NCI-H1092 (cell line): ENCODE results near the gene TMC4.
"Not testable (repeated sequence)": the region's sequence is repeated elsewhere in the genome, so short reads cannot be mapped to it uniquely, and the experiment has no call there.

Experiments used
- DNase-seq: peaks from one replicate; lab custom pipeline; 2025; lab: John Stamatoyannopoulos, UW

TMC4 gene

DNA sequence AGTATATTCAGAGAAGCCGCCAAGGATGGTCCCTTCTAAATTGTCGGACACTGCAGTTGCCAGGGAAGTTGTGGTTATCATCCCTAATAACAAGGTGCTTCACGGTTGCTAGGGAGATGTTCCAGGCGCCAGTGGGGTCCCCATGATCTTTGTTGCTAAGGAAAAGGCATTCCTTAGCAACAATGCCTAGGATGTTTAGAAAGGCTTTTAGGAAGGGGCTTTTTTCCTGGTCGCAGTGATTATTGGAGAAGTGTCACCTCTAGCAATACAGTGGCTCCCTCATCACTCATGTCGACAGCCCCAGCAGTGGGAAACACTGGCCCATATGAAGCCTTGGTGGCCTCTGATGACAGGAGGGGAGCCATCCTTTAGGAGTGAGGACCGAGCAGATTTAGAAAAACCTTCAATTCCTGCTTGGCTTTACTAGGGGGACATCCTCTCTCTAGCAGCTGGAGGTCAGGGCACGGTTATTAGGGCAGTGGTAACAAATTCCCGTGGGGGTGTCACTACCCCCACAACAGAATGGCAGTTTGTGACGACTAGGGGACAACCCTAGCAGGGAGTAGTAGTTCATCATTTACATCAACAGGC lies 6.4 kb upstream of the TMC4 start:
- DNase-seq, result no peak

DNA sequence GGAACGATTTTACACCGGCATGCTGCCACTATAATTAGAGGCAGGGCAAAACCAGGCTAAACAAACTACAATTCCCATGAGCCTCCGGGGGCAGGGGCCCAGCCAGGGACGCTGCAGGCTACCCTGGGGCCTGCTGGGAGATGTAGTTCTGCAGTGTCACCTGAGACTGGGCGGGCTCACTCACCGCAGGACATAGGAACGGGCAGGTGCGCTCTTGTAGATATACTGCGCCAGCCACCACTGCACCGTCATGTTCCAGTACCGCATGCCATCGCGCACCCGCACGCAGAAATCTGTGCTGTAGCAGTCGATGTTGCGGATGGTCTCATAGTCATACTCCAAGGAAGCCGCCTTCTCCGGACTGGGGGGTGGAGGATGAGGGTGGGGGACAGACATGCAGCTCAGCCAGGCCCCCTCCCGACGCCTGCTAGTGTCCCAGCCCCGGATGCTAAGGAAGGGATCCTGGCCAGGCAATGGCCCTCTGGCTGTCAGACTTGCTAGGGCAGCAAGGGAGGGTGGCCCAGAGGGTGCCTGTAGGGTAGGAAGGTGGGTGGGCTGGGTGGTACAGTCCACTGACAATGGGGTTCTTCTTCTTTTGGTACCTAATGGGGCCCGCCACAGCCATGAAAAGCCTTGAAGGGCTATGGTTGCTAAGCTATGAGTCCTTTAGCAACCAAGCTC lies 5.8 kb upstream of the TMC4 start:
- no peak for DNase-seq

- DNase-seq, result no peak
Observed at GRCh38 chr19:54173951-54174834, 1.2 kb upstream of the TMC4 start.

DNA sequence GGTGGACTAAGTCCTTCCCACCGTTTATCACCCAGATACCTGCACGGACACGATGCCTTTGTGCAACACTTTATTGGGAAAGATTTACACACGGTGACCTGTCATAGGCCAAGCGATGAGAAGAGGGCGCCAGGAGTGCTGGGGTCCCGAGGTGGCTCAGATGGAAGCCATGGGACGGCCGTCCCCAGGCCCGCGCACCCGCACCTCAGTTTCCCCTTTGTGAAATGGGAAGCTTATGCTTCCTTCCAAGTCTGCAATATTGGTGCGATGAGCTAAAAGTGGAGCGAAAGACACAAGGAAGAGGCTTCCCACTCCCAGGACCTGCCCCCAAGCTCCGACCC lies 369 bp upstream of the TMC4 start:
- DNase-seq, result no peak

DNA sequence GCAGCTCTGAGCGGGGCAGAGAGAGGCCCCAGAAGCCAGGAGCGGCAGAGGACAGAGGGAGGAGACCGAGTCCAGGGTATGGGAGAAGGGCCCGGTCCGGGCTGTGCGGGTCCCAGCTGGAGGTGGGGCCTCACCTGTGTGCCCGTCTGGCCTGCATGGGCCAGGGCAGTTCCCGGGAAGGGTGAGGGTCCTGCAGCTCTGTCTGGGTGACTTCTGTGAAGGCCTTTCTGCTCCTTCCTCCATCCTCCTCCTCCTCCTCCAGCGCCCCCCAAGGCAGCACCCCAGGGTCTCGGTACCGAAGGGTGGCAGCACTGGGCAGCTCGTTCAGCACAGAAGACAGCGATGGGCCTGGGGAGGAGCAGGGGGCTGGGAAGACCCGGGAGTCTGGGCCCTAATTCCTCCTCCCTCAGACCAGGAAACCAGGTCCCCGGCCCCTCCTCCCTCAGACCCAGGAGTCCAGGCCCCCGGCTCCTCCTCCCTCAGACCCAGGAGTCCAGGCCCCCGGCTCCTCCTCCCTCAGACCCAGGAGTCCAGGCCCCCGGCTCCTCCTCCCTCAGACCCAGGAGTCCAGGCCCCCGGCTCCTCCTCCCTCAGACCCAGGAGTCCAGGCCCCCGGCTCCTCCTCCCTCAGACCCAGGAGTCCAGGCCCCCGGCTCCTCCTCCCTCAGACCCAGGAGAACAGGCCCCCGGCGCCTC lies 1.1 kb downstream of the TMC4 start:
- not testable (repeated sequence) for DNase-seq

DNA sequence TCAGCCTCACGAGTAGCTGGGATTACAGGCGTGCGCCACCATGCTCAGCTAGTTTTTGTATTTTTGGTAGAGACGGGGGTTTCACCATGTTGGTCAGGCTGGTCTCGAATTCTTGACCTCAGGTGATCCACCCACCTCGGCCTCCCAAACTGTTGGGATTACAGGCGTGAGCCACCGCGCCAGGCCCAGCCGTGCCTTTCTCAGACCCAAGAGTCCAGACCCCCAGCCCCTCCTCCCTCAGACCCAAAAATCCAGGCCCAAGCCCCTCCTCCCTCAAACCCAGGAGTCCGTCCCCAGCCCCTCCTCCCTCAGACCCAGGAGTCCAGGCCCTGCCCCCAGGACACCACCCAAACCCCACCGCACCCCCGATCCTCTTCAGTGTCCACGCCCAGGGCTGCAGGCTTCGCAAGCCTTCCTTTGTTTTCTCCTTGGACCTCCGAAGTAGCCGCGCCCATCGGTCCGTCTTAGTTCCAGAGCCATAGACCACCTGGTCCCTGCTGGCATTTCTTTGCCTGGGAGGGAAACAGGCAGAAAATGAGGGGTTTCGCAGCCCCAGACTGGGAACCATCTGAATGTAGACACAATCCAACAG lies 3.7 kb downstream of the TMC4 start:
- DNase-seq, result no peak

DNA sequence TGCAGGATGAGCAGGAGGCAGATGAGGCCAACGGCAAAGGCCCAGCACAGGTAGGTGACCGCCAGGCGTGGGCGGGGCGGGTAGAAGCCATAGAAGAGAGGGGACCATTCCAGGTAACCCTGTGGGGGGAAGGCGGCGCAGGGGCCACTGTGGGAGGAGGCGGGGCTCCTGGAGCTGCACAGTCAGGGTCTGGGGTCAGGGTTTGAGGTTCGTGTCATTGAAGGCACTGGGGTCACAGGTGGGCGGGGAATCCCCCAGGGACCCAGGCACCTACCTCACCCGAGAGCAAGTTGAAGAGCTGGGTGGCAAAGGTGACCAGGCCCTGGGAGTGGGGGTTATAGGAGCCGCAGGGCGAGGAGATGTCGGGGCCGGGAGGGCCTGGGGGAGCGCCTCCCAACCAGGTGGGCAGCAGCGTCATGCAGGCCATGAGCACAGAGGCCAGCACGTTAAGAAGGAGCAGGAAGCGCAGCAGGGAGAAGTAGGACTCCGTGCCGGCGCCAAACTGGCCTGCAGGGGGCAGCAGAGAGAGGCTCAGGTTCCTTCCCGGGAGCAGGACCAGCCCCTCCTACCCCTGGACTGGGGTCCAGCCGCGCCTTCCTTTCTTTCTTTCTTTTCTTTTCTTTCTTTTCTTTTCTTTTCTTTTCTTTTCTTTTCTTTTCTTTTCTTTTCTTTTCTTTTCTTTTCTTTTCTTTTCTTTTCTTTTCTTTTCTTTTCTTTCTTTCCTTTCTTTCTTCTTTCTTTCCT lies 4.6 kb downstream of the TMC4 start:
- DNase-seq, result peak; percentile 74

DNA sequence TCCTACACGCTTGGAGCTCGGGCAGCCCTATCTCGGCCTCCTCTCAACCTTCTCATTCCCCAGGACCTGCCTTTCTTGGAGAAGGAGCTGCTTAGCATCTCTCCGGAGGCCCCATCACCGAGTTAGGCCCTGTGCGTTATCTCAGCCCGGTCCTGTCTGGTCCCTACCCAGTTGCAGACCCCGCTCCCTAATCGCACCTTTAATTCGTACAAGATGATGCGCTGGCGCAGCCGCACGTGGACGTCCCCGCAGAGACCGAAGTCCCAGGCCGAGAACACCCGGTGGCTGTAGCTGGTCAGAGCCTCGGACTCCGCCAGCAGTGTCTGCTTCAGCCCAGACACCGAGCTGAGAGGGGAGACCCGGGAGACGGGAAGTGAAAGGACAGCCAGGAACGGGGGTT lies 7.7 kb downstream of the TMC4 start:
- no peak for DNase-seq

- DNase-seq, result no peak
Observed at GRCh38 chr19:54164369-54165068, 8.4 kb downstream of the TMC4 start.

DNA sequence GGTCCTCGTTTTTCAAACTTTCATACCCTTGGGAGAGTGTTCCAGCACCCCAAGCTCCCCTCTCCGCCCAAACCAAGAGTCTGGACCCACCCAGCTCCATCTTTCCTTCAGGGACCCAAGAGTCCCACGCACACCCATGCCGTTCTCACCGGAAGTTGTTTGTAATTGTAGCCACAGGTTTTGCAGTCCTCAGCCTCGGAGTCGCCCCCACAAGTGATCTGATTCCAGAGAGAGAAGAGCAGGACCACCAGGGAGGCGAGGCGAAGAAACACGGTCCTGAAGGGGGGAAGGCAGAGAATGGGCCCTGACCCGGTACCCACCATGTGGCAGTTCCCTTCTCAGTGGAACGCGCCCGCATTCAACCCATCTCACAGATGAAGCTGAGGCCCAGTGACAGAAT lies 10.1 kb downstream of the TMC4 start:
- DNase-seq, result no peak

- DNase-seq, result no peak
Observed at GRCh38 chr19:54162241-54162805, 10.6 kb downstream of the TMC4 start.

DNA sequence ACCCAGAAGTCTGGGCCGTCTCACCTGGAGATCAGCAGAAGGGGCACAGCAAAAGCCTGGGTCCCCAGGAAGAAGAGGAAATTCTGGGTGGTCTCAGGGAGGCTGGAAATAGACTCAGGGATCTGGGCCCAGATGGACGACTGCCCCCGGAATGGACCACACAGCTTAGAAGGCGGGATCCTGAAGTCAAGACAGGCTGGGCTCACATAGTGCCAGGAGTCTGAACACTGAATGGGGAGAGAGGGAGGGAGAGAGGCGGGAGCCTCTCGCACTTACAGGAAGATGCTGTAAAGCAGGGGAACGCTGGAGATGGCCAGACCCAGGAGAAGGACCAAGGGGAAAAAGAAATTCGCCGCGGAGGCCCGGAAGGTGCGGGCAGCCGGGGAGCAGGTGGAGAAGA lies 12.1 kb downstream of the TMC4 start:
- DNase-seq, result no peak

DNA sequence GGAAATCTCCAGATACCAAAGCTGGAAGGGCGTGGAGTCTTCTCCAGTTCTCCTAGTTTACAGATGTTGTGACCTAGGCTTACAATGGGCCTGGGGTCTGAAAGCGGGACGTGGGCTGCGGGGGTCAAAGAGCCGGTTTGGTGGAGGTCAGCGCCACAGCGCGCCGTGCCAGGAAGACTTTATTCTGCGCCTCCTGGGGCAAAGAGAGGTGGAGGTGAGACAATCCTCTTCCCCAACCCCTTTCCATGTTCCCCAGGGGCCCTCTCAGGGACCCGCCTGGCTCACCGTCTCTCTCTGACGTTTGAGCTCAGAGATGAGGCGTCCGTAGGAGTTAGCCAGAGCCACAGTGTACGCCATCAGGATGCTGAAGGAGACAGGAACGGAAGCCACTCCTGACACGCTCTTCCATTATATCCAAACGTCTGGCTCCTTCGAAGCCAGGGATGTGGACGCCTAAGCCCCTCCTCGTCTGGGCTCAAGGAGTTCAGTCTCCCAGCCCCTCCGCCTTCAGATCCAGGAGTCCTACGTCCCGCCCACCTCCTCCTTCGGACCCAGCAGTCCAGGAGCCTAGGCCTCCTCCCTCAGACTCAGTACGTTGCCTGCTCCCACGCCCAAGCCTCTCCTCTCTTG lies 12.7 kb downstream of the TMC4 start:
- DNase-seq, result no peak

- DNase-seq, result peak; percentile 98
Observed at GRCh38 chr19:54159352-54160181, 13.4 kb downstream of the TMC4 start, which contains the start of gene LENG1. LENG1 (minus strand) TSS chr19:54159721; CDS start chr19:54159695, 26 bp downstream.

DNA sequence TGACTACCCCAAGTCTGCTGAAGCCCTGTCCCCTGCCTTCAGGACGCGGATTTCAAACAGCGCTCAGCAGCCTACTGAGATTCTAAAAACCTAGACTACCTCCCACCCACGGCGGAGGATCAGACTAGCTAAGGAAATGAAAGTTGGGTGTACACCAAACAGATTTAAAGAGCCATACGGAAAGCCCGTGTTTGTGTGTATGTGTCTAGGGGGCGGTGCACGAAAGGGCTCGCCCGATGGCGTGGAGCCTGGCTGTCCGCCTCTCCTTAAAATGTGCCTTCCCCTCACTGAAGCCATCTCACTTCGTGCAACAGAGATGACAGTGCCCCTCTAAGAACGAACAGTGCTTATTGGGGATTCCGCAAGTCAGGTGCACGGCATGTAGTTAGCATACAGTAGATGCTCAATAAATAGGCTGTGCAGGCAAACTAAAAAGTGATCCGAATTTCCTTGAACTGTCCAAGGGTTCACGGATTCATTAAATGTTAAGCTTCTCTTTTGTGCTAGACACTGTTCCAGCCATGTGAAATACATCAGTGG lies 14.1 kb downstream of the TMC4 start:
- DNase-seq, result no peak

DNA sequence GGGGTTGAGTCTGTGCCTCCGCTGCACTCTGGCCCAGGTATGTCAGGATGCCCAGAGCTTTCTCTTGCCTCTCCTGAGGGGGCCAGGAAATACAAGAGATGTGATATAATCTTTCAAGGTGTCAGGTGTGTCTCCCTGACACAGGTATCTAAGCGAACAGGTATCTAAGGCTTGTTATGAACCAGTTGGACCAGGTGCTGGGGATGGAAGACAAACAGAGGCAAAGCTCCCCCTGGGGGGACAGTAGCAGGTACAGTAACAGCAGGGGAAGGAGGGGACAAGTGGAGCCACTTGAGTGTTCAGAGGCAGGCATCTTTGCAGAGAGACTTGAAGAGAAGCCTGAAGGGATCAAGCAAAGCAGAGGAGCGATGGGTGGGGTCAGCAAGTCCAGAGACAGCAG lies 16.0 kb downstream of the TMC4 start:
- no peak for DNase-seq

GRCh38 chr19:54156490-54156889 lies 16.5 kb downstream of the TMC4 start:
- DNase-seq, result no peak

- no peak for DNase-seq
Observed at GRCh38 chr19:54155694-54156093, 17.3 kb downstream of the TMC4 start.
